ENCODE data around the gene ISL2. TPM values are rescaled to one million over a fixed set of nuclear protein-coding genes. Genes with fewer than 3 reads are reported as not detected.

ISL2 gene
- total and polyA plus RNA-seq, 2 of the 13 experiments (the other 11 are each of a cell fraction or from before 2014, with no cell fraction given) = 4.3 to 5.1 TPM

DNA sequence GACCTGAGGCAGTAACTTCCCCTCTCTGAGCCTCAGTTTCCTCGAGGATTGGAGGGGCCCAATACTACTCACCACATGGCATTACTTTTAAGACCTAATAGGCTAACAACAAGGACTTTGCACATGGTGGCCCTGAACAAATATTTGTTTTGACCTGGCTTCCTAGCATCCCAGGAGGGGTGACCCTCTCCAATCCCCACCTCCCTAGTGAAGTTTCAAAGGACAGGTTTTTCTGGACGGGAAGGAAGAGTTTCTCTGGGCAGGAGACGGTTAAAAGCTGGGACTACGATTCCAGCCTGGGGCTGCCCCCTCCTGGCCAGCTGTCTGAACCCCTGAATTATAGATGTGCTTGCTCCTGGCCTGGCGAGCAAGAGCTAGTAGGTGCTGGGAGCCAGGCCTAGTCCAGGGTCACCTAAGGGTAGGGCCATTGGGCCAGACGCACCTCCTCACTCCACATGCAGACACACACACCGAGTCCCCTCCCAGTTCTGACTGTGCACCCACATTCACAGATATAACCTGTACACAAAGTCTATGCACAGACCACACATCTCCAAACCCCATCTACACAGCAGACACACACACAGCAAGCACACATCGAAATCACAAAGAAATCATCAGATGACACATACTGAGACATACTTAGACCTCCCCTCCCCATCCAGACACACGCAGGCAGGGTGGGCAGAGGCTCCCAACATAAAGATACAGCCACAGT lies 2.7 kb upstream of the ISL2 start (continued):
- TF ChIP-seq ZMYM3 (CRISPR knock-in tag; IDR thresholded peaks at IDR 0.05) = no peak; the same call in none of the 2 replicates
- TF ChIP-seq BORCS8-MEF2B (CRISPR knock-in tag; IDR thresholded peaks at IDR 0.05) = no peak
- no peak for TF ChIP-seq ZBTB38 (CRISPR knock-in tag; IDR thresholded peaks at IDR 0.05)
- TF ChIP-seq KDM1A (CRISPR knock-in tag; IDR thresholded peaks at IDR 0.05) = no peak
- no peak for TF ChIP-seq SNRNP70 (IDR thresholded peaks at IDR 0.05; ENCODE audit: low read depth, low read length)
- TF ChIP-seq RFX5 (IDR thresholded peaks at IDR 0.05; ENCODE audit: low read depth, low read length) = no peak
- TF ChIP-seq SP5 (CRISPR knock-in tag; IDR thresholded peaks at IDR 0.05; ENCODE audit: borderline replicate concordance, low read depth) = peak; percentile 33; the same call in 1 of the 2 replicates
- TF ChIP-seq CERS6 (CRISPR knock-in tag; IDR thresholded peaks at IDR 0.05) = no peak
- peak; percentile 77 for TF ChIP-seq SMC3 (IDR thresholded peaks at IDR 0.05; ENCODE audit: low read length)
- TF ChIP-seq CBX1 (IDR thresholded peaks at IDR 0.05; ENCODE audit: low read depth) = no peak
- peak; percentile 34; the same call in 1 of the 2 replicates for TF ChIP-seq ZNF749 (CRISPR knock-in tag; IDR thresholded peaks at IDR 0.05; ENCODE audit: borderline replicate concordance)
- no peak for TF ChIP-seq ZNF205 (CRISPR knock-in tag; IDR thresholded peaks at IDR 0.05)
- TF ChIP-seq HMG20B (CRISPR knock-in tag; conservative IDR thresholded peaks at IDR 0.05) = no peak
- no peak for TF ChIP-seq AHR (CRISPR knock-in tag; IDR thresholded peaks at IDR 0.05)
- TF ChIP-seq ZNF629 (CRISPR knock-in tag; conservative IDR thresholded peaks at IDR 0.05) = 0 out of 2 replicates have a peak, but pooled peaks have one; percentile 7
- 0 out of 2 replicates have a peak, but pooled peaks have one; percentile 46 for TF ChIP-seq KDM4B (CRISPR knock-in tag; IDR thresholded peaks at IDR 0.05)
- no peak for TF ChIP-seq ZNF83 (CRISPR knock-in tag; IDR thresholded peaks at IDR 0.05; ENCODE audit: borderline replicate concordance)
- TF ChIP-seq DMAP1 (CRISPR knock-in tag; IDR thresholded peaks at IDR 0.05) = no peak; the same call in none of the 2 replicates
- TF ChIP-seq NFKB2 (CRISPR knock-in tag; IDR thresholded peaks at IDR 0.05; ENCODE audit: borderline replicate concordance) = no peak
- peak; percentile 78 for TF ChIP-seq ZNF605 (CRISPR knock-in tag; IDR thresholded peaks at IDR 0.05)
- TF ChIP-seq, protein P1, sequence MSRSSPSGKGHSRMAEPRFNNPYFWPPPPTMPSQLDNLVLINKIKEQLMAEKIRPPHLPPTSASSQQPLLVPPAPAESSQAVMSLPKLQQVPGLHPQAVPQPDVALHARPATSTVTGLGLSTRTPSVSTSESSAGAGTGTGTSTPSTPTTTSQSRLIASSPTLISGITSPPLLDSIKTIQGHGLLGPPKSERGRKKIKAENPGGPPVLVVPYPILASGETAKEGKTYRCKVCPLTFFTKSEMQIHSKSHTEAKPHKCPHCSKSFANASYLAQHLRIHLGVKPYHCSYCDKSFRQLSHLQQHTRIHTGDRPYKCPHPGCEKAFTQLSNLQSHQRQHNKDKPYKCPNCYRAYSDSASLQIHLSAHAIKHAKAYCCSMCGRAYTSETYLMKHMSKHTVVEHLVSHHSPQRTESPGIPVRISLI (CRISPR knock-in tag; IDR thresholded peaks at IDR 0.05; ENCODE audit: borderline replicate concordance) = no peak
- no peak; the same call in 2 of the 3 replicates for TF ChIP-seq MXI1 (IDR thresholded peaks at IDR 0.05; ENCODE audit: borderline replicate concordance, low read depth, low read length)
- peak; percentile 66 for TF ChIP-seq ZEB1 (IDR thresholded peaks at IDR 0.05; ENCODE audit: insufficient replicate concordance, low read depth)
- TF ChIP-seq, protein P2, sequence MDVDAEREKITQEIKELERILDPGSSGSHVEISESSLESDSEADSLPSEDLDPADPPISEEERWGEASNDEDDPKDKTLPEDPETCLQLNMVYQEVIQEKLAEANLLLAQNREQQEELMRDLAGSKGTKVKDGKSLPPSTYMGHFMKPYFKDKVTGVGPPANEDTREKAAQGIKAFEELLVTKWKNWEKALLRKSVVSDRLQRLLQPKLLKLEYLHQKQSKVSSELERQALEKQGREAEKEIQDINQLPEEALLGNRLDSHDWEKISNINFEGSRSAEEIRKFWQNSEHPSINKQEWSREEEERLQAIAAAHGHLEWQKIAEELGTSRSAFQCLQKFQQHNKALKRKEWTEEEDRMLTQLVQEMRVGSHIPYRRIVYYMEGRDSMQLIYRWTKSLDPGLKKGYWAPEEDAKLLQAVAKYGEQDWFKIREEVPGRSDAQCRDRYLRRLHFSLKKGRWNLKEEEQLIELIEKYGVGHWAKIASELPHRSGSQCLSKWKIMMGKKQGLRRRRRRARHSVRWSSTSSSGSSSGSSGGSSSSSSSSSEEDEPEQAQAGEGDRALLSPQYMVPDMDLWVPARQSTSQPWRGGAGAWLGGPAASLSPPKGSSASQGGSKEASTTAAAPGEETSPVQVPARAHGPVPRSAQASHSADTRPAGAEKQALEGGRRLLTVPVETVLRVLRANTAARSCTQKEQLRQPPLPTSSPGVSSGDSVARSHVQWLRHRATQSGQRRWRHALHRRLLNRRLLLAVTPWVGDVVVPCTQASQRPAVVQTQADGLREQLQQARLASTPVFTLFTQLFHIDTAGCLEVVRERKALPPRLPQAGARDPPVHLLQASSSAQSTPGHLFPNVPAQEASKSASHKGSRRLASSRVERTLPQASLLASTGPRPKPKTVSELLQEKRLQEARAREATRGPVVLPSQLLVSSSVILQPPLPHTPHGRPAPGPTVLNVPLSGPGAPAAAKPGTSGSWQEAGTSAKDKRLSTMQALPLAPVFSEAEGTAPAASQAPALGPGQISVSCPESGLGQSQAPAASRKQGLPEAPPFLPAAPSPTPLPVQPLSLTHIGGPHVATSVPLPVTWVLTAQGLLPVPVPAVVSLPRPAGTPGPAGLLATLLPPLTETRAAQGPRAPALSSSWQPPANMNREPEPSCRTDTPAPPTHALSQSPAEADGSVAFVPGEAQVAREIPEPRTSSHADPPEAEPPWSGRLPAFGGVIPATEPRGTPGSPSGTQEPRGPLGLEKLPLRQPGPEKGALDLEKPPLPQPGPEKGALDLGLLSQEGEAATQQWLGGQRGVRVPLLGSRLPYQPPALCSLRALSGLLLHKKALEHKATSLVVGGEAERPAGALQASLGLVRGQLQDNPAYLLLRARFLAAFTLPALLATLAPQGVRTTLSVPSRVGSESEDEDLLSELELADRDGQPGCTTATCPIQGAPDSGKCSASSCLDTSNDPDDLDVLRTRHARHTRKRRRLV (CRISPR knock-in tag; IDR thresholded peaks at IDR 0.05) = no peak
- no peak for TF ChIP-seq ZNF737 (CRISPR knock-in tag; IDR thresholded peaks at IDR 0.05; ENCODE audit: borderline replicate concordance)
- TF ChIP-seq BHLHE40 (IDR thresholded peaks at IDR 0.05; ENCODE audit: low read length) = no peak
